ENCODE results near the gene POLE.

DNA sequence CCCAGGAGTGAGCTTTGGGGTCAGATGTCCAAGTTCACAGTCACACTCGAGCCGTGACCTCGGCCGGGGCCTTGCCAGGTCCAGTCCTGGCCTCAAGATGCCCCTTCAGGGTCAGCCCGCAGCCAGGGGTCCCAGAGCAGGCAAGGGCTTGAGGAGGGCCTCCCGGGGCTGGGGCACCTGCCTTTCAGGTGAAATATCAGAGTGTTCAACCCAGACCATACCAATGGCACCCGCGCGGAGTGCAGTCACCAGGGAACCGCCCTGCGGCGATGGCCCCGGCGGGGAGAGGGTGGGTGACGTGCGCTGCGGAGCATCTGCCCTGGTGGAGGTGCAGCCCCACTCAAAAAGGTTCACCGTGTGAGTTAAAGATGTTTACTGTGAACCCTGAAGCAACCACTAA, 93.6 kb downstream of the POLE start:
- TF ChIP-seq, protein P1, sequence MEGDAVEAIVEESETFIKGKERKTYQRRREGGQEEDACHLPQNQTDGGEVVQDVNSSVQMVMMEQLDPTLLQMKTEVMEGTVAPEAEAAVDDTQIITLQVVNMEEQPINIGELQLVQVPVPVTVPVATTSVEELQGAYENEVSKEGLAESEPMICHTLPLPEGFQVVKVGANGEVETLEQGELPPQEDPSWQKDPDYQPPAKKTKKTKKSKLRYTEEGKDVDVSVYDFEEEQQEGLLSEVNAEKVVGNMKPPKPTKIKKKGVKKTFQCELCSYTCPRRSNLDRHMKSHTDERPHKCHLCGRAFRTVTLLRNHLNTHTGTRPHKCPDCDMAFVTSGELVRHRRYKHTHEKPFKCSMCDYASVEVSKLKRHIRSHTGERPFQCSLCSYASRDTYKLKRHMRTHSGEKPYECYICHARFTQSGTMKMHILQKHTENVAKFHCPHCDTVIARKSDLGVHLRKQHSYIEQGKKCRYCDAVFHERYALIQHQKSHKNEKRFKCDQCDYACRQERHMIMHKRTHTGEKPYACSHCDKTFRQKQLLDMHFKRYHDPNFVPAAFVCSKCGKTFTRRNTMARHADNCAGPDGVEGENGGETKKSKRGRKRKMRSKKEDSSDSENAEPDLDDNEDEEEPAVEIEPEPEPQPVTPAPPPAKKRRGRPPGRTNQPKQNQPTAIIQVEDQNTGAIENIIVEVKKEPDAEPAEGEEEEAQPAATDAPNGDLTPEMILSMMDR (IDR thresholded peaks at IDR 0.05) = no peak
- TF ChIP-seq POLR2A (IDR thresholded peaks at IDR 0.05) = no peak

Measured in heart left ventricle (tissue), 13 donors.